GM12878 (cell line): ENCODE results near the gene TRABD.

Source experiments
- CEBPB ChIP-seq, 2 experiments: fragments of 150-350 bp in 1 of 2; IDR thresholded peaks; 2 replicates each; pipeline ENCODE4 v1.6.1; 2012 to 2014; ENCODE audit warnings: low read depth in 2 of 2, low read length in 2 of 2, borderline replicate concordance in 1 of 2, inconsistent platforms in 1 of 2
- CREB1 ChIP-seq: IDR thresholded peaks from 2 replicates; pipeline ENCODE4 v1.6.1; 2012; ENCODE audit warnings: low read depth, mild to moderate bottlenecking, inconsistent platforms
- CTCF ChIP-seq, 3 experiments: IDR thresholded peaks in 2 of 3; conservative IDR thresholded peaks in 1 of 3; 2 replicates each; pipeline ENCODE4 v1.5.1; 2011; ENCODE audit warnings: low read depth in 3 of 3, low read length in 3 of 3, mild to moderate bottlenecking in 3 of 3, control low read depth in 2 of 3, moderate library complexity in 2 of 3, inconsistent platforms in 1 of 3, mixed read lengths in 1 of 3; ENCODE audit not compliant: control insufficient read depth in 2 of 3, insufficient read depth in 1 of 3; ENCODE audit errors: extremely low read depth in 1 of 3
- ELK1 ChIP-seq: IDR thresholded peaks from 2 replicates; pipeline ENCODE4 v1.6.1; 2012; ENCODE audit warnings: low read depth, low read length, improper control_type of control experiment
- EP300 ChIP-seq, 2 experiments: fragments of 150-350 bp in 1 of 2; IDR thresholded peaks; 2 replicates each; pipeline ENCODE4 v1.6.1; 2011 to 2012; ENCODE audit warnings: low read depth in 2 of 2, low read length in 2 of 2, borderline replicate concordance in 1 of 2, improper control_type of control experiment in 1 of 2, inconsistent platforms in 1 of 2; ENCODE audit not compliant: control insufficient read depth in 1 of 2
- EZH2 ChIP-seq: IDR thresholded peaks from 2 replicates; pipeline ENCODE4 v1.6.1; 2012; ENCODE audit warnings: low read depth, mild to moderate bottlenecking, control low read depth, inconsistent platforms, low read length, borderline replicate concordance; ENCODE audit not compliant: control insufficient read depth
- NR2C2 ChIP-seq: IDR thresholded peaks from 2 replicates; pipeline ENCODE4 v1.6.1; 2011; ENCODE audit warnings: borderline replicate concordance, low read depth; ENCODE audit not compliant: control insufficient read depth, insufficient read length
- NRF1 ChIP-seq: conservative IDR thresholded peaks from 2 replicates; pipeline ENCODE4 v1.6.1; 2011; ENCODE audit warnings: mild to moderate bottlenecking, low read depth, low read length, improper control_type of control experiment
- POLR2AphosphoS2 ChIP-seq: IDR thresholded peaks from 2 replicates; pipeline ENCODE4 v1.6.1; 2011; ENCODE audit warnings: low read depth, mild to moderate bottlenecking, low read length, improper control_type of control experiment, moderate library complexity
- RAD21 ChIP-seq: IDR thresholded peaks from 2 replicates; pipeline ENCODE4 v1.6.1; 2011; ENCODE audit warnings: mild to moderate bottlenecking, low read depth, low read length, moderate library complexity; ENCODE audit not compliant: insufficient read depth
- SMARCA5 ChIP-seq: fragments of 450-650 bp; IDR thresholded peaks from 2 replicates; pipeline ENCODE4 v1.6.1; 2017; ENCODE audit warnings: mild to moderate bottlenecking
- TCF12 ChIP-seq: IDR thresholded peaks from 2 replicates; pipeline ENCODE4 v1.6.1; 2011; ENCODE audit warnings: low read depth, mild to moderate bottlenecking, low read length

DNA sequence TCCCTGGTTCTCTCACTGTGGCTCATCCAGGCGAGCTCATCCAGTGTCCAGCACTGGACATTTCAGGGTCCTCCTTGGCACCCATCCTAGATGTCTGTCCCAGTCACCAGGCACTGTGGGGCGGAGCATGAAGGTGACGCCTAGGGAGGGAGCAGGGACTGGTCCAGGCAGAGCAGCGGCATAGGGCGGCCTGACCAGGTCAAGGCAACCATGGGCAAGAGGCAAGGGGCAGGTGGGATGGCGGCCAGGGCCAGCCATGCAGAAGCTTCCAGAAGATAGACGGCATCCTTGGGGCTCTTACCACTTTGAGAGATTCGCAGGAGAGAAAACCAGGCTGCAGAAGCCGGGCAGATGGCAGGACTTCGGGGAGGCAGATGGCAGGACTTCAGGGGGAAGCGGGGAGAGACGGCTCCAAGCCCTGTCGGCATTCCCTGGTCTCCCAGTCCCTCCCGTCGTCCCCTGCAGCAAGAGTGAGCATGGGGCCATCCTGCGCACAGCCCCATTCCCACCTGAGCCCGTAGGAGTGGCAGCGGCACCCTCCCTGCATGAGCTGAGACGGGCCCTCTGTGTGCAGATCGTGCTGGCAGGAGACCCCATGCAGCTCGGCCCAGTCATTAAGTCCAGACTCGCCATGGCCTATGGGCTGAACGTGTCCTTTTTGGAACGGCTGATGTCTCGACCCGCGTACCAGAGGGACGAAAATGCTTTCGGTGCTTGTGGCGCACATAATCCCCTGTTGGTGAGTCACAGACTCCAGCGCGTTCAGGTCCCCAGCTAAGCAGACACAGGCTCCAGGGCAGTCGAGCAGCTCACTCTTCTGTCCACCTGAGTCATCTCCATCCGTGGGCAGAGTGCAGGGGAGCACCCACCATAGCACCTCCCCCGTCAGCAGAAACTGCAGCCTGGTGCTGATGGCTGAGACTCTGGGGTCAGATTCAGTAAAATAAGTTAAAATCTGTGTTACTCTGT, 35.3 kb upstream of the TRABD start:
- no peak for TF ChIP-seq POLR2AphosphoS2
- TF ChIP-seq CTCF (IDR thresholded peaks at IDR 0.05 in 2 of 3, conservative IDR thresholded peaks at IDR 0.05 in 1 of 3; ENCODE audit: control insufficient read depth in 2 of 3, extremely low read depth in 1 of 3, insufficient read depth in 1 of 3, low read depth in 3 of 3, low read length in 3 of 3), result no peak
- TF ChIP-seq TCF12, result no peak
- TF ChIP-seq NRF1, result no peak
- no peak for TF ChIP-seq NR2C2
- no peak for TF ChIP-seq SMARCA5
- TF ChIP-seq EZH2, result no peak
- TF ChIP-seq EP300 (IDR thresholded peaks at IDR 0.05; ENCODE audit: borderline replicate concordance in 1 of 2, control insufficient read depth in 1 of 2, low read depth in 2 of 2, low read length in 2 of 2), result no peak
- no peak for TF ChIP-seq CREB1
- TF ChIP-seq ELK1, result no peak
- no peak for TF ChIP-seq RAD21
- TF ChIP-seq CEBPB (IDR thresholded peaks at IDR 0.05; ENCODE audit: borderline replicate concordance in 1 of 2, low read depth in 2 of 2, low read length in 2 of 2), result no peak
